Body of pancreas (tissue), 4 donors: Measurements from ENCODE around the gene SLC12A4. TPM values are rescaled to one million over a fixed set of nuclear protein-coding genes. Genes with fewer than 3 reads are reported as not detected.

Source experiments
- ATAC-seq: fragments of 150-250 bp; one replicate; pipeline ENCODE4 v1.9.1; 2016
- DNase-seq, 4 donors: peaks; one replicate each; pipeline ENCODE4 v3.0.0-alpha.2; 2019
- H3K27ac ChIP-seq, 4 donors: fragments of 200-600 bp; sonication (generic); 1 replicate in 3 of 4; 2 replicates in 1 of 4; pipeline versions ENCODE4 v1.5.1 to v1.6.1; 2016 to 2019; ENCODE audit warnings: mild to moderate bottlenecking in 1 of 4, mixed read lengths in 1 of 4, moderate library complexity in 1 of 4
- H3K27me3 ChIP-seq, 2 donors: fragments of 200-600 bp; sonication (generic); one replicate each; pipeline ENCODE4 v1.6.0; 2016; ENCODE audit warnings: mild to moderate bottlenecking in 1 of 2
- H3K36me3 ChIP-seq, 2 donors: fragments of 200-600 bp; sonication (generic); replicated peaks in 1 of 2; 2 replicates each; pipeline ENCODE4 v1.5.1; 2016; ENCODE audit warnings: low read depth in 2 of 2; ENCODE audit not compliant: insufficient read depth in 1 of 2
- H3K4me1 ChIP-seq: fragments of 200-600 bp; sonication (generic); one replicate; pipeline ENCODE4 v1.6.0; 2016
- H3K4me3 ChIP-seq, 2 donors: fragments of 200-600 bp; sonication (generic); 1 replicate in 1 of 2; 2 replicates in 1 of 2; pipeline ENCODE4 v1.5.1; 2016 to 2019
- H3K9me3 ChIP-seq, 3 donors: fragments of 200-600 bp; sonication (generic); 1 replicate in 2 of 3; 2 replicates in 1 of 3; pipeline ENCODE4 v1.5.1; 2016
- CTCF ChIP-seq, 7 experiments: fragments of 450-650 bp in 4 of 7; fragments of 200-600 bp in 3 of 7; sonication (generic) in 3 of 7; IDR thresholded peaks; one replicate each; pipeline ENCODE4 v1.5.1; 2016 to 2019; ENCODE audit warnings: antibody characterized with exemption in 7 of 7
- POLR2A ChIP-seq, 3 donors: fragments of 450-650 bp; IDR thresholded peaks; one replicate each; pipeline ENCODE4 v1.6.1; 2016; ENCODE audit warnings: antibody characterized with exemption in 3 of 3, mild to moderate bottlenecking in 2 of 3
- WGBS, 2 donors: methylation state at CpG; one replicate each; pipeline ENCODE4 v1.1.5; 2017; 5-methylcytosine and 5-hydroxymethylcytosine counted together
- intact Hi-C: fragments of 100-400 bp; cut with DNase I; formaldehyde crosslinking; loops from one replicate; pipeline ENCODE4 v1.15.1; 2023
- small RNA-seq: library from RNA; depleted of rRNA; stranded (forward); fragments of <200 nt; gene quantifications from one replicate; pipeline ENCODE3, GENCODE V24; 2016
- total RNA-seq, 2 donors: library from RNA; depleted of rRNA; stranded (reverse); fragments of >200 nt; gene quantifications; one replicate each; pipeline ENCODE4 v1.1.0, GENCODE V29; 2016

Gene SLC12A4
- total RNA-seq, 2 donors from 2014 or later: 23.3 to 61.3 TPM

GRCh38 chr16:67902831-67903230 is 65.6 kb downstream of the SLC12A4 start:
- DNase-seq: no peak
- H3K9me3 ChIP-seq: no peaks in the 10 kb centered on the region
- intact Hi-C loops: no loop called here

GRCh38 chr16:67901734-67902133 is 66.7 kb downstream of the SLC12A4 start:
- 79 to 82% methylated on average over 4 to 5 of the region's 5 CpGs for WGBS, 2 donors
- Histone ChIP-seq H3K9me3 (no peaks in the 10 kb centered on the region), H3K27me3 (no peaks in the 10 kb centered on the region), H3K4me3 (no peak overlapping the region), H3K36me3 (no peaks in the 10 kb centered on the region), H3K4me1 (peaks cover 2% of the 10 kb centered on the region), H3K27ac (no peak overlapping the region)
- DNase-seq (no peak), ATAC-seq (no peak)
- intact Hi-C loops: no loop called here
- TF ChIP-seq POLR2A (IDR thresholded peaks at IDR 0.05) (no peak), CTCF (IDR thresholded peaks at IDR 0.05) (no peak)

More at GRCh38 chr16:67902831-67903230, 65.6 kb downstream of the SLC12A4 start:
- no peaks in the 10 kb centered on the region for H3K36me3 ChIP-seq
- no peak for ATAC-seq
- no peaks in the 10 kb centered on the region for H3K4me1 ChIP-seq
- TF ChIP-seq POLR2A (IDR thresholded peaks at IDR 0.05) (no peak), CTCF (IDR thresholded peaks at IDR 0.05) (no peak)
- WGBS, 2 donors: 83 to 88% methylated on average over 4 of the region's 4 CpGs
- H3K4me3 ChIP-seq: no peak overlapping the region
- no peaks in the 10 kb centered on the region for H3K27me3 ChIP-seq
- H3K27ac ChIP-seq: no peak overlapping the region

- ATAC-seq (no peak), DNase-seq (no peak)
- TF ChIP-seq CTCF (IDR thresholded peaks at IDR 0.05) (no peak), POLR2A (IDR thresholded peaks at IDR 0.05) (no peak)
- intact Hi-C loops: no loop called here
- H3K27ac ChIP-seq: no peak overlapping the region
- WGBS, 2 donors: 77 to 80% methylated on average over 3 of the region's 3 CpGs
- H3K27me3 ChIP-seq: no peaks in the 10 kb centered on the region
- H3K4me1 ChIP-seq: peaks cover 26% of the 10 kb centered on the region
- no peaks in the 10 kb centered on the region for H3K36me3 ChIP-seq
- no peak overlapping the region for H3K4me3 ChIP-seq
- no peaks in the 10 kb centered on the region for H3K9me3 ChIP-seq
Measured at GRCh38 chr16:67897231-67897630, 71.2 kb downstream of the SLC12A4 start.

GRCh38 chr16:67893743-67894399 is 74.6 kb downstream of the SLC12A4 start:
- Histone ChIP-seq H3K36me3 (no peaks in the 10 kb centered on the region), H3K27ac (peak overlapping the region; percentile 90 to 99 (median 96)), H3K27me3 (no peaks in the 10 kb centered on the region), H3K4me1 (peaks cover 26% of the 10 kb centered on the region), H3K4me3 (peak overlapping the region; percentile 65 to 67), H3K9me3 (no peaks in the 10 kb centered on the region)
- TF ChIP-seq POLR2A (IDR thresholded peaks at IDR 0.05) (peak in 2 of 3 donors; percentile 6 to 12), CTCF (IDR thresholded peaks at IDR 0.05) (no peak)
- intact Hi-C loops: no loop called here
- 10 to 12% methylated on average over 9 to 14 of the region's 14 CpGs for WGBS, 2 donors
- DNase-seq (peak; percentile 74 to 85 (median 80)), ATAC-seq (peak; percentile 64)

Small RNA genes within 50 kb of the gene (small RNA-seq; reads per million reads assigned to genes)
- gene RNU6-359P: not detected

Other genes with a start within 250 kb of the SLC12A4 start
- 10 to 100 TPM; 15.8 to 18.1 TPM for gene GFOD2, start 249.3 kb downstream of the SLC12A4 start, total RNA-seq
- gene RANBP10, start 162.1 kb downstream of the SLC12A4 start, total RNA-seq: 1 to 10 TPM; 6.3 to 9.3 TPM
- 1 to 10 TPM in 1 of 2 donors, not detected in 1; 1.6 TPM for gene TSNAXIP1, start 161.7 kb downstream of the SLC12A4 start, total RNA-seq
- 10 to 100 TPM; 23.7 to 42.8 TPM for gene THAP11, start 126.3 kb downstream of the SLC12A4 start, total RNA-seq
- 10 to 100 TPM; 39.2 to 42.8 TPM for gene NUTF2, start 121.7 kb downstream of the SLC12A4 start, total RNA-seq
- gene CENPT, start 120.9 kb downstream of the SLC12A4 start, total RNA-seq: 100 to 1,000 TPM in 1 of 2 donors, 10 to 100 TPM in 1; 57.1 to 122 TPM
- gene EDC4, start 95.6 kb downstream of the SLC12A4 start, total RNA-seq: 10 to 100 TPM; 26.7 to 55.7 TPM
- gene NRN1L, start 83.8 kb downstream of the SLC12A4 start, total RNA-seq: not detected
- 10 to 100 TPM; 15.0 to 16.8 TPM for gene PSKH1, start 75.4 kb downstream of the SLC12A4 start, total RNA-seq
- 1,000 to 10,000 TPM in 1 of 2 donors, 100 to 1,000 TPM in 1; 286 to 1,726 TPM for gene CTRL, start 36.8 kb downstream of the SLC12A4 start, total RNA-seq
- 10 to 100 TPM; 16.2 to 26.7 TPM for gene PSMB10, start 31.8 kb downstream of the SLC12A4 start, total RNA-seq
- gene LCAT, start 24.5 kb downstream of the SLC12A4 start, total RNA-seq: 10 to 100 TPM in 1 of 2 donors, 1 to 10 TPM in 1; 7.5 to 17.8 TPM
- not detected for gene DPEP3, start 11.9 kb upstream of the SLC12A4 start, total RNA-seq
- gene DPEP2, start 30.8 kb upstream of the SLC12A4 start, total RNA-seq: 1 to 10 TPM in 1 of 2 donors, under 1 TPM in 1; 0.78 to 1.3 TPM
- not detected for gene DPEP2NB, start 47.3 kb upstream of the SLC12A4 start, total RNA-seq
- gene DDX28, start 54.6 kb upstream of the SLC12A4 start, total RNA-seq: 10 to 100 TPM in 1 of 2 donors, 1 to 10 TPM in 1; 3.4 to 13.2 TPM
- gene DUS2, start 54.6 kb upstream of the SLC12A4 start, total RNA-seq: 1 to 10 TPM; 3.1 to 3.6 TPM
- 10 to 100 TPM; 15.5 to 19.5 TPM for gene NFATC3, start 116.7 kb upstream of the SLC12A4 start, total RNA-seq